Ramos (cell line): Measurements from ENCODE around the gene ALKBH5.

Experiments
- in situ Hi-C: fragments of 300-500 bp; cut with MboI; formaldehyde crosslinking; loops from one replicate; pipeline ENCODE4 v1.14.3; 2022; ENCODE audit warnings: low sequenced_read_pairs; ENCODE audit not compliant: unreplicated experiment

The ALKBH5 gene

GRCh38 chr17:18183334-18184142 is at the start of gene ALKBH5:
Gene ALKBH5 (plus strand): TSS chr17:18183828. CDS start chr17:18184244, 416 bp downstream.
- in situ Hi-C loops = no loop called here

DNA sequence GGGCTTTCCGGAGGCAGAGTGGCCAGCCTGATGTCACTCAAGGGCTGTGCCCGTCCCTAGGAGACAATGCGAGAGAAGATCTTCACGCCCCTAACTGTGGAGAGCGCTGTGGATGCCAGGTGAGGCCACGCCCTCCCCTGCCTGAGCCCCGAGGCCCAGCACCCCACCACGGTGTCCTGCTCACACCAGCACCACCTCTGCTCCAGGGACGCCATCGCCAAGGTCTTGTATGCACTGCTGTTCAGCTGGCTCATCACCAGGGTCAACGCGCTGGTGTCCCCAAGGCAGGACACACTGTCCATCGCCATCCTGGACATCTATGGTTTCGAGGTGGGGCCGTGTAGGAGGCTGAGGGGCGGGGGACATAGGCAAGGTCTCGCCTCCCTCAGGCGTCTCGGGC is 47.3 kb upstream of the ALKBH5 start:
- in situ Hi-C loops = no loop called here

- in situ Hi-C loops = no loop called here
These were observed 45.4 kb upstream of the ALKBH5 start for GRCh38 chr17:18138065-18138749.

GRCh38 chr17:18139092-18139491 is 44.5 kb upstream of the ALKBH5 start:
- in situ Hi-C loops = no loop called here

DNA sequence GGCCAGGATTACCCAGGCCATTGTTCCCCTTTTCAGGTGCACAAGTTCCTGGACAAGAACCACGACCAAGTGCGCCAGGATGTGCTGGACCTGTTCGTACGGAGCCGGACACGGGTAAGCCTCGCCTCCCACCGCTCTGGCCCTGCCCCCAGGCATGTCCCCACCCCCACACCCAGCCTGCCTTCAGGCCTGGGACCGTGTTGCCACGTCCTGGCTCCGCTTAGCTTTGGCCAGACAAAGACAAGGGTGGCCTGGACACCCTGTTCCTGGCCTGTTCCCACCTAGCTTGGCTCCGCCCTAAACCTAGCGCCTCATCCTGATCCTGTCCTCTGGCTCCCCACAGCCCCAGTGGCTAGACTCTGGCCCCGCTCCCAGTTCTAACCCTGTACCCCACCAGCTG is 44.1 kb upstream of the ALKBH5 start:
- in situ Hi-C loops = no loop called here

- in situ Hi-C loops = no loop called here
These were observed 43.7 kb upstream of the ALKBH5 start for GRCh38 chr17:18139949-18140348.

GRCh38 chr17:18140648-18141047 is 43.0 kb upstream of the ALKBH5 start:
- in situ Hi-C loops = no loop called here

DNA sequence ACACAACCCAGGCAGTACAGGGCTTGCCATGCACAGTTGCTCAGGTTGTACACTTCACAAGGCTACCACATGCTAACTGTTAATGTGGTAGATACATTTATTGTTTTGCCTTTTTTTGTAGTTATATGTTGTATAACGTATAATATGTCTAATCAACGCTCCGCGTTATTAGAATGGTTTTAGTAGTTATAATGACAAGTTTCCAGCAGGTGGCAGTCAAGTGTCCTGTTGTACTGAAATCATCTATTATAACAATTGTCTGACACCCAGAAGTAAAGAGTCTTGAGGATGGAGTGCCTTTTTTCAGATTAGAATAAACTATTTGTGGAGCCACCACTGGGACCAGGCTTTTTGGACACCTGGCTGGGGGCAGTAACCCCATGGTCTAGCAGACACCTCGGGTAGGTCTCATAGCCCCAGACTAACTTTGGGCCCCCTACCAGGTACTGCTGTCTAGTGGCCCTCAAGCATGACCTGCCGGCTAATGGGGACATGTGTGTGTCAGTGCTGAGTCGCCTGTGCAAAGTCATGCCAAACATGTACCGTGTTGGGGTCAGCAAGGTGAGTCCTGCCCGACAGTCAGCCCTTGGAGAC is 42.3 kb upstream of the ALKBH5 start:
- in situ Hi-C loops = no loop called here

DNA sequence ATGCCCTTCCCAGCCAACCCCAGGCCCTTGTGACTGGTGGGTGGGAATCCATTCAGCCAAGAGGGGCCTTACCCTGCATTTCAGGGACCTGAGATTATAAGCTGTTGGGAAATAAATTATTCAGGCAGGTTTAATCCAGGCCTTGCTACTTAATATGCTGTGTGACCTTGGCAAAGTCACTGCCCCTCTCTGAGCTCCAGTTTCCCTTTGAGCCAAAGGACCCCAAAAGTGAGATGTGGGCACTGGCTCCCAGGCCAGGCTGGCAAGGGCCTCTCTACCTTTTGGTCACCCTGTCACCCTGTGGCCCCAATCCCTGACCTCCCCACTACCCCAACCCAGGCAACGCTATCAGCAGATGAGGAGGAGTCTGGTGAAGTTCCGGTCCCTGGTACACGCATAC is 41.2 kb upstream of the ALKBH5 start:
- in situ Hi-C loops = no loop called here

GRCh38 chr17:18143044-18143936 is 40.3 kb upstream of the ALKBH5 start:
- in situ Hi-C loops = no loop called here

- in situ Hi-C loops = no loop called here
These were observed 39.4 kb upstream of the ALKBH5 start for GRCh38 chr17:18144261-18144660.

- in situ Hi-C loops = no loop called here
These were observed 38.8 kb upstream of the ALKBH5 start for GRCh38 chr17:18144855-18145254.

DNA sequence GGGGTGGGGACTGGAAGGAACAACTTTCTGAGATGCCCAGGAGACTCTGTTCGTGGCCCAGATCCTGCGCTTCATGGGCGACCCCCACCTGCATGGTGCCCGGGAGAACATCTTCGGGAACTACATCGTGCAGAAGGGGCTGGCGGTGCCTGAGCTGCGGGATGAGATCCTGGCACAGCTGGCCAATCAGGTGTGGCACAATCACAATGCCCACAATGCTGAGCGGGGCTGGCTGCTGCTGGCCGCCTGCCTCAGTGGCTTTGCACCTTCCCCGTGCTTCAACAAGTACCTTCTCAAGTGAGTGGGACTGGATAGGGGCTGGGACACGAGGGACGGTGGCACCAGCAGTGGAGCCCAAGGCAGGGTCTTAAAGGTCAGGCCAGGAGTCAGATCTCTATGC is 37.8 kb upstream of the ALKBH5 start:
- in situ Hi-C loops = no loop called here

GRCh38 chr17:18146259-18146658 is 37.4 kb upstream of the ALKBH5 start:
- in situ Hi-C loops = no loop called here

DNA sequence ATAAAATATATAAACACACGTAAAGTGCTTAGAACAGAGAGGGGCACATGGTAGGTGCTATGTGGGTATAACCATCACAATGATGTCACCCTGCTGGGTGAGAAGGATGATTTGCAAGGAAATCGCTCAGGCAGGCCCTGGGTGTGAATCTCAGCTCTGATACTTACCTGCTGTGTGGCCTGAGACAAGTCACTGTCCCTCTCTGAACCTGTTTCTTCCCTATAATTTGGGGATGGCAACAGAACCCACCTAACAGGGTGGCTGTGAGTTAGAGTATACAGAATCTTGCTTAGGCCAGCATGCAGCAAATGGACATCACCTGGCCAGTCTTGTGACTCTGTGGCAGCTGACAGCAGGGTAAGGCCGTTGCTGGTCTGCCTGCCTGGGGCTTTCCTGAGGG is 36.6 kb upstream of the ALKBH5 start:
- in situ Hi-C loops = no loop called here

DNA sequence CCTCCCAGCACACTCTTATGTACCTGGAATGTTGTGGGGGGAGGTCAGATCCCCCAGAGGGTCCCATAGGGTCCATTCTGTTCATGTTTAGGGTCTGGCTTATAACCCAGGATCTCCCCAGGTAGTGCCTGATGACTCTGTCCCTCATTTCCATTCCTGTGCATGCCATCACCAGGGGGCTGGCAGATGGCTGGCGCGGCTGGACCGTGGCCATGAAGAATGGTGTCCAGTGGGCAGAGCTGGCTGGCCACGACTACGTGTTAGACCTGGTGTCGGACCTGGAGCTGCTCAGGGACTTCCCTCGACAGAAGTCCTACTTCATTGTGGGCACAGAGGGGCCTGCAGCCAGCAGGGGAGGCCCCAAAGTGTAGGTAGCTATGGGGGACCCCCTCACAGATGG is 35.0 kb upstream of the ALKBH5 start:
- in situ Hi-C loops = no loop called here

DNA sequence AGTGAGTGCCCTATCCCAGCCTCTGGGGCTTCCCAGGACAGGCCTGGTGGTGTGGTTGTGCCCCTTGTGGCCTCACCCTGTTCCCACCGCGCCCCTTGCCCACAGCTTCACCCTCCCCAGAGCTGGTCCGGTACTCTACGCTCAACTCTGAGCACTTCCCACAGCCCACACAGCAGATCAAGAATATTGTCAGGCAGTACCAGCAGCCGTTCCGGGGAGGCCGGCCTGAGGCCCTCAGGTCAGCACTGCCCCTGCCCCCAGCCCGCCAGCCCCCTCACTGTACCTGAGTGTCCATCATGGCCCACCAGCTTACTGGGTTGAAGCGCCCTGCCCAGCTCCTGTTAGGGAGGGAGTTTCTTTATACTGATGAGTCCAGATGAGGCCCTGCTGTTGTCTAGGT is 32.3 kb upstream of the ALKBH5 start:
- in situ Hi-C loops = no loop called here

DNA sequence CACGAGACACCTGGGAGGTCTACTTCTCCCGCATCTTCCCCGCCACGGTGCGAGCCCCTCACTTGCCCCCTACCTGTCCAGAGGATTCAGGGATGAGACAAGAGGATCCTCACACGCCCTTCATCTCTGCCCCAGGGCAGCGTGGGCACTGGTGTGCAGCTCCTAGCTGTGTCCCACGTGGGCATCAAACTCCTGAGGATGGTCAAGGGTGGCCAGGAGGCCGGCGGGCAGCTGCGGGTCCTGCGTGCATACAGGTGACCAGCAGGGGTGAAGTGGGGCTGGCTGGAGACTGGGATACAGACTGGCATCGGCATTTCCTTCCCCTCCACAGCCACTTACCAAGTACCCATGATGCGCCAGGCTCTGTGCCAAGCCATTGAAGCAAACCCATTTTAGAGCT is 28.4 kb upstream of the ALKBH5 start:
- in situ Hi-C loops = no loop called here

GRCh38 chr17:18156171-18156975 is 27.3 kb upstream of the ALKBH5 start:
- in situ Hi-C loops = no loop called here

DNA sequence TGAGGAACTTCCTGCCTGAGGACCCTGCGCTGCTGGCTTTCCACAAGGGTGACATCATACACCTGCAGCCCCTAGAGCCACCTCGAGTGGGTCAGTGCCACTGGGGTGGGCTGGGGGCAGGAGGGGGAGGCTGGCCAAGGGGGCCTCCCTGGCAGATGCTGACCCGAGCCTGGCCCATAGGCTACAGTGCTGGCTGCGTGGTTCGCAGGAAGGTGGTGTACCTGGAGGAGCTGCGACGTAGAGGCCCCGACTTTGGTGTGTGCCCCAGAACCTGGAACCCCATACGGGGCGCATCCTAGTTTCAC is 26.7 kb upstream of the ALKBH5 start:
- in situ Hi-C loops = no loop called here
